ENCODE data around the gene WHRN. TPM values are rescaled to one million over a fixed set of nuclear protein-coding genes. Genes with fewer than 3 reads are reported as not detected.

Gene WHRN
- total RNA-seq, 1 donor from 2014 or later, result 1.1 TPM

GRCh38 chr9:114378016-114378415 is 127.3 kb downstream of the WHRN start:
- peaks cover 4% of the 10 kb centered on the region for H3K27me3 Mint-ChIP-seq (ENCODE audit: insufficient read depth, low read depth)
- H3K4me3 Mint-ChIP-seq, result no peak overlapping the region
- H3K27me3 ChIP-seq, result no peaks in the 10 kb centered on the region
- DNase-seq (ENCODE audit: low spot score), result no peak
- no peak overlapping the region for H3K4me3 ChIP-seq
- no peak overlapping the region for H3K27ac Mint-ChIP-seq
- H3K9me3 ChIP-seq (ENCODE audit: low read depth), result no peaks in the 10 kb centered on the region
- no peaks in the 10 kb centered on the region for H3K79me2 ChIP-seq (ENCODE audit: low read depth)
- H3K9ac ChIP-seq, result no peak overlapping the region
- peaks cover 6% of the 10 kb centered on the region for H4K20me1 ChIP-seq (ENCODE audit: low read depth)
- no peak overlapping the region for H3K4me2 ChIP-seq
- peaks cover 11% of the 10 kb centered on the region for H3K4me1 ChIP-seq
- H2AFZ ChIP-seq (replicated peaks), result no peak overlapping the region
- H3K36me3 Mint-ChIP-seq, result peaks cover 15% of the 10 kb centered on the region
- peaks cover 6% of the 10 kb centered on the region for H3F3A ChIP-seq (ENCODE audit: low read depth)
- no peaks in the 10 kb centered on the region for H3K36me3 ChIP-seq
- H3K9me3 Mint-ChIP-seq, result no peaks in the 10 kb centered on the region
- H3K27ac ChIP-seq, result no peak overlapping the region
- TF ChIP-seq CTCF (IDR thresholded peaks at IDR 0.05) (no peak), EZH2 (IDR thresholded peaks at IDR 0.05) (no peak), EZH2phosphoT487 (IDR thresholded peaks at IDR 0.05) (no peak)
- H3K4me1 Mint-ChIP-seq, result peaks cover 27% of the 10 kb centered on the region

GRCh38 chr9:114376586-114377445 is 128.5 kb downstream of the WHRN start:
- H3K4me1 Mint-ChIP-seq, result peaks cover 24% of the 10 kb centered on the region

GRCh38 chr9:114375386-114376175 is 129.7 kb downstream of the WHRN start:
- no peak overlapping the region for H3K27ac ChIP-seq
- no peaks in the 10 kb centered on the region for H3K9me3 ChIP-seq (ENCODE audit: low read depth)
- DNase-seq (ENCODE audit: low spot score), result no peak
- H3K4me3 ChIP-seq, result no peak overlapping the region
- no peak for TF ChIP-seq CTCF (IDR thresholded peaks at IDR 0.05)
- no peak for TF ChIP-seq EZH2 (IDR thresholded peaks at IDR 0.05)
- TF ChIP-seq EZH2phosphoT487 (IDR thresholded peaks at IDR 0.05), result no peak
- H3K9ac ChIP-seq, result no peak overlapping the region
- H4K20me1 ChIP-seq (ENCODE audit: low read depth), result peaks cover 6% of the 10 kb centered on the region
- no peak overlapping the region for H3K4me2 ChIP-seq
- Mint-ChIP-seq H3K27me3 (ENCODE audit: insufficient read depth, low read depth) (peaks cover 6% of the 10 kb centered on the region), H3K27ac (no peak overlapping the region), H3K4me1 (peaks cover 34% of the 10 kb centered on the region), H3K9me3 (no peaks in the 10 kb centered on the region), H3K36me3 (peaks cover 15% of the 10 kb centered on the region), H3K4me3 (no peak overlapping the region)
- peaks cover 11% of the 10 kb centered on the region for H3K4me1 ChIP-seq
- H3K36me3 ChIP-seq, result no peaks in the 10 kb centered on the region
- H3K27me3 ChIP-seq, result no peaks in the 10 kb centered on the region
- no peaks in the 10 kb centered on the region for H3K79me2 ChIP-seq (ENCODE audit: low read depth)
- no peak overlapping the region for H2AFZ ChIP-seq (replicated peaks)
- peaks cover 6% of the 10 kb centered on the region for H3F3A ChIP-seq (ENCODE audit: low read depth)

More at GRCh38 chr9:114376586-114377445, 128.5 kb downstream of the WHRN start:
- no peak for DNase-seq (ENCODE audit: low spot score)
- no peak overlapping the region for H2AFZ ChIP-seq (replicated peaks)
- no peaks in the 10 kb centered on the region for H3K36me3 ChIP-seq
- no peak overlapping the region for H3K9ac ChIP-seq
- H3K4me1 ChIP-seq, result peaks cover 6% of the 10 kb centered on the region
- peaks cover 6% of the 10 kb centered on the region for H4K20me1 ChIP-seq (ENCODE audit: low read depth)
- peaks cover 6% of the 10 kb centered on the region for H3F3A ChIP-seq (ENCODE audit: low read depth)
- H3K27me3 ChIP-seq, result no peaks in the 10 kb centered on the region
- no peak overlapping the region for H3K4me3 ChIP-seq
- H3K27me3 Mint-ChIP-seq (ENCODE audit: insufficient read depth, low read depth), result peaks cover 6% of the 10 kb centered on the region
- no peaks in the 10 kb centered on the region for H3K9me3 ChIP-seq (ENCODE audit: low read depth)
- peak overlapping the region; percentile 79 for H3K27ac Mint-ChIP-seq
- H3K27ac ChIP-seq, result no peak overlapping the region
- H3K4me3 Mint-ChIP-seq, result no peak overlapping the region
- no peaks in the 10 kb centered on the region for H3K9me3 Mint-ChIP-seq
- TF ChIP-seq EZH2phosphoT487 (IDR thresholded peaks at IDR 0.05), result no peak
- no peak for TF ChIP-seq CTCF (IDR thresholded peaks at IDR 0.05)
- no peak for TF ChIP-seq EZH2 (IDR thresholded peaks at IDR 0.05)
- peaks cover 15% of the 10 kb centered on the region for H3K36me3 Mint-ChIP-seq
- H3K79me2 ChIP-seq (ENCODE audit: low read depth), result no peaks in the 10 kb centered on the region
- H3K4me2 ChIP-seq, result no peak overlapping the region
